HL-60 (cell line): Measurements from ENCODE around the gene PYGB.

ENCODE experiments used
- CTCF ChIP-seq: IDR thresholded peaks from one replicate; pipeline ENCODE4 v1.5.1; 2011; ENCODE audit warnings: low read length, control low read depth, inconsistent platforms; ENCODE audit not compliant: insufficient read depth
- POLR2AphosphoS5 ChIP-seq: IDR thresholded peaks from 2 replicates; pipeline ENCODE4 v1.6.1; 2012; ENCODE audit warnings: low read depth
- REST ChIP-seq: IDR thresholded peaks from 2 replicates; pipeline ENCODE4 v1.6.1; 2012; ENCODE audit warnings: low read depth; ENCODE audit not compliant: insufficient replicate concordance

DNA sequence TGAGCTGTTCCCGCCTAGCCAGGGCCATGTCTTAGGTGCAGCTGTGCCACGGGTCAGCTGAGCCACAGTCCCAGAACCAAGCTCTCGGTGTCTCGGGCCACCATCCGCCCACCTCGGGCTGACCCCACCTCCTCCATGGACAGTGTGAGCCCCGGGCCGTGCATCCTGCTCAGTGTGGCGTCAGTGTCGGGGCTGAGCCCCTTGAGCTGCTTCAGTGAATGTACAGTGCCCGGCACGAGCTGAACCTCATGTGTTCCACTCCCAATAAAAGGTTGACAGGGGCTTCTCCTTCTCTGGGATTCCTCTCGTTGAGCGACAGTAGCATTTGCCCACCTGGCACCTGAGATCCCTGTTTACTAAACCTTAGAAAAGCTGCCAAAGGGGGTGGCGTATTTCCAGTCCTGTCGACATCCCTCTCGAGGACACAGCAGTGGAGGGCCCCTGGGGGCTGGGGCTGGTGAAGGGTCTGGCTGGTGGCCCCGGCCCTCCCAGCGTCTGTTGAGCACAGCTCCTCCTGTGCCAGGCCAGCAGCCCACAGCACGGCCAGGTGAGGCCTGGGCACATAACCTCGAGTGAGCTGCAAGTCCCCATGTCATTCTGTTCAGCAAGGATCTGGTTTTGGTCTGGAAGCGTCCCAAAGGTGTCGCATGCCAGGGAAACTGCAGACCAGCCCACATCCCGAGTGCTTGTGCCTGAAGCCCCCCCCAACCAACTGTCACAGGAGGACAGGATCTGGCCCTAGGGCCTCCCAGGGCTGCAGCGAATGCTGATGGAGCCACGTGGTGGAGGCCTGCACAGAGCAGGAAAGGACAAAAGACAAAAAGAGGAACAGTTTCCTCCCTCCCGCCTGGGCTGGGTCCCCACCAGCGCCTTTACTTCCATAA, 21.2 kb upstream of the PYGB start:
- no peak for TF ChIP-seq CTCF
- no peak; the same call in 1 of the 2 replicates for TF ChIP-seq POLR2AphosphoS5
- TF ChIP-seq REST, result no peak
